Duodenal mucosa (tissue), 2 donors: Measurements from ENCODE around the gene LRTM2.

Experiments
- H3K27ac ChIP-seq: one replicate; pipeline ENCODE4 v1.7.0; 2013; ENCODE audit warnings: low read depth, low read length
- H3K27me3 ChIP-seq, 2 donors: one replicate each; pipeline ENCODE4 v1.7.0; 2013; ENCODE audit warnings: low read length in 2 of 2, control low read depth in 1 of 2; ENCODE audit not compliant: insufficient read depth in 2 of 2, control insufficient read depth in 1 of 2
- H3K36me3 ChIP-seq, 2 donors: one replicate each; pipeline ENCODE4 v1.7.0; 2013; ENCODE audit warnings: low read length in 2 of 2, control low read depth in 1 of 2; ENCODE audit not compliant: insufficient read depth in 2 of 2, control insufficient read depth in 1 of 2
- H3K4me1 ChIP-seq, 2 donors: one replicate each; pipeline ENCODE4 v1.7.0; 2013; ENCODE audit warnings: low read length in 2 of 2, control low read depth in 1 of 2; ENCODE audit not compliant: insufficient read depth in 2 of 2, control insufficient read depth in 1 of 2
- H3K4me3 ChIP-seq, 2 donors: one replicate each; pipeline ENCODE4 v1.7.0; 2013; ENCODE audit warnings: low read length in 2 of 2, low read depth in 1 of 2
- H3K9ac ChIP-seq, 2 donors: one replicate each; pipeline ENCODE4 v1.7.0; 2013; ENCODE audit warnings: low read length in 2 of 2, low read depth in 1 of 2
- H3K9me3 ChIP-seq, 2 donors: one replicate each; pipeline ENCODE4 v1.7.0; 2013; ENCODE audit warnings: low read length in 2 of 2, control low read depth in 1 of 2; ENCODE audit not compliant: control insufficient read depth in 1 of 2

LRTM2 gene

GRCh38 chr12:1797991-1798640, 22.2 kb upstream of the LRTM2 start:
- Histone ChIP-seq H3K9me3 (no peaks in the 10 kb centered on the region), H3K27me3 (no peaks in the 10 kb centered on the region), H3K36me3 (no peaks in the 10 kb centered on the region), H3K9ac (no peak overlapping the region), H3K27ac (no peak overlapping the region), H3K4me3 (no peak overlapping the region), H3K4me1 (peaks cover 4 to 15% of the 10 kb centered on the region in 2 donors)

GRCh38 chr12:1798641-1799020, 21.7 kb upstream of the LRTM2 start:
- Histone ChIP-seq H3K4me1 (peaks cover 4 to 15% of the 10 kb centered on the region in 2 donors), H3K27ac (no peak overlapping the region), H3K4me3 (no peak overlapping the region), H3K27me3 (no peaks in the 10 kb centered on the region), H3K9ac (no peak overlapping the region), H3K36me3 (no peaks in the 10 kb centered on the region), H3K9me3 (no peaks in the 10 kb centered on the region)

DNA sequence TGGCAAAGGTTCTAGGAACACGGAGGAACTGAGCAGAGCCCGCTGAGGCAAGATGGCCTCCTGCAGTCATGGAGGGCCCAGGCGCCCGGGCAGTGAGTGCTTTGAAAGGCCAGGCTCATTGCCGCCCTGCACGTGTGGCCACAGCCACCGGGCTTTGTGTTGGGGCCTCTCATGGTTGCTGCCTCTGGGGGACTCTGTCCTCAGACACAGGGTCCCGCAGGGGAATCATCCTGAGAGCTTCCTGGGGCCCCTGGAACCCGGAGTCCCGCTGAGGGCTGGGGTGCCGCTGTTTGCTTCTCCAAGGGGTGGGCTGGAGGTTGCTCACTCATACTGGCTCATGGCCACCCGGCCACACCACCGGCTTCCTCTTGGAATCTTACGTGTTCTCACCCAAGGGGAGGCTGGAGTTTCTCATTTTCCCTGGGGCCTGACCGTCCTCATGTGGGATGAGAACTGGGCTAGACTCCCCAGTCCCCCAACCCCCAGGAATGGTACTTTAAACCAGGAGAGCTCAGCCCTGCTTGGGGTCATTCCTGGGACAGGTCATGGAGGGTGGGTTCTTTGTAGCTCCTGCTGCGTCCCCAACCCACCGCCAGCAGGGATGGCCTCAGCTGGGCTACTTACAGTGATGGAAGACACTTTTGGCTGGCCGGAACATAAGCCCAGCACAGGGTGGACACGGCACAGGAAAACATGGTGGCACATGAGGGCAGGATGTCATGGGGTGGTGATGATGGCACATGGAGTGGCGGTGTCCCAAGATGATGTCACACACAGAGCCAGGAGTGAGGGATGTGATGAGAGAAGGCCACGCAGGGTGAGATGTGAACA, 21.1 kb upstream of the LRTM2 start:
- no peak overlapping the region for H3K9ac ChIP-seq
- no peaks in the 10 kb centered on the region for H3K27me3 ChIP-seq
- H3K4me3 ChIP-seq: no peak overlapping the region
- H3K36me3 ChIP-seq: no peaks in the 10 kb centered on the region
- H3K9me3 ChIP-seq: no peaks in the 10 kb centered on the region
- peaks cover 4 to 15% of the 10 kb centered on the region in 2 donors for H3K4me1 ChIP-seq
- H3K27ac ChIP-seq: no peak overlapping the region

DNA sequence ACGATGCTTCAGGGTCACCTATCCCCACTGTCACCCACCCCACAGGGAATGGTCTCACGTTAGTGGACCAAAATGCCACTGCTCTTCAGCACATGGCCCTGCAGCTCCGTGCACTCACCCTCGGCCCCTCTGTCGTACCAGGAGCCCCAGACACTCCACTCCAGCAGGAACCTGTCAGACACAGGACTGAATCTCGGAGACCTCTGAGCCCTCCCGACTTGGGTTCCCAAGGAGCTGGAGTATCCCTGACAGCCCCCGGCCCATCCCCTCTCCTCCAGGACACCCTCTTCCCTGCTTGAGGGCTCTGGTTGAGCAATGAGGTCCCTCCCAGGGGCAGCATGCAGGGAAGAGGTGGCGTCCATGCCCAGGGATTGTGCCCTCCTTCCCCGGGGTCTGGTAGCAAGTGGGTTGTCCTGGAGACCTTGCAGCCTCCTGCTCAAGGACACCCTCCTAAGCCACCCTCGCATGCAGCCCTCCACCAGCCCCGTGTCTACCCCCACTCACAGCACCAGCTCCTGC, 20.4 kb upstream of the LRTM2 start:
- H3K4me1 ChIP-seq: peaks cover 4 to 15% of the 10 kb centered on the region in 2 donors
- no peak overlapping the region for H3K4me3 ChIP-seq
- no peaks in the 10 kb centered on the region for H3K9me3 ChIP-seq
- no peak overlapping the region for H3K9ac ChIP-seq
- H3K27me3 ChIP-seq: no peaks in the 10 kb centered on the region
- H3K27ac ChIP-seq: no peak overlapping the region
- no peaks in the 10 kb centered on the region for H3K36me3 ChIP-seq

DNA sequence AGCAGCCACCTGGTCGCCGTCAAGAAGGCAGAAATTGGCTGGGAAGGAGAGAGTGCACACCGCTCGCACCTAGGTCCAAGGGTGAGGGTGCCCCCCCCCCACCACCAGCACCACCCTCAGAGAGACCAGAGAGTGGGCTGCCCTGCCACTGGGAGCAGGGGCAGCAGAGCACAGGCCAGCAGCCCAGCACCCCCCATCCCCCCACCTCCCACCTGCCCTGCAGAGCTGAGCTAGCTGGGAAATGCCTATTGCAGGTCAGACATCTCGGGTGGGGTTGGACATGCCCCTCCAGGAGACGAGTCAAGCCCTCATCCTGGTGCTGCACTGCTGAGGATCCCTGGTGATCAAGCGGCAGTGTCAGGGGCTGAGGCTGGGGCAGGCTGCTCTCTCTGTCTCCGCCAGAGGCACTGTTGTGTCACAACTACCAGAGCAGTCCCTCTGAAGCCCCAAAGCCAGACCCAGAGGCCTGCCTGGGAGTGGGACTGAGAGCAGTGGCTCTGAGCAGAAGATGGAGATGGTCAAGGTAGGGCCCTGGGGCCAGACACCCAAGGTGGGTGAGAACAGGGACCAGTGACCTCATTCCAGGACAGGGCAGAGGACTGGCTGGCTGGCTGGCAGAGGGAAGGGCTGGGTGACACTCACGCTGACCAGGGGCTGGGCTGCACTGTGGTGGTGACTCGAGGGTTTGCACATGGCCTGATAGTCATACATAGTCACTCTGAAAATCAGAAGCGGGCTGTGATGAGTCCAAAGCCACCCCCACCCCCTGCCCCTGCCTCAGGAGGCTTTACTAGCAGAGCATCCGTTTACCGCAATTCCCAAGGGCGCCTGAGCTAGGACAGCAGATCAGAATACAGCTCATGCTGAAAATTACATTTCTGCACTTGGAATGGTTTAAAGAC, 19.7 kb upstream of the LRTM2 start:
- no peak overlapping the region for H3K27ac ChIP-seq
- H3K4me1 ChIP-seq: peaks cover 3 to 15% of the 10 kb centered on the region in 2 donors
- H3K36me3 ChIP-seq: no peaks in the 10 kb centered on the region
- no peak overlapping the region for H3K9ac ChIP-seq
- no peaks in the 10 kb centered on the region for H3K27me3 ChIP-seq
- H3K9me3 ChIP-seq: no peaks in the 10 kb centered on the region
- H3K4me3 ChIP-seq: no peak overlapping the region

- no peaks in the 10 kb centered on the region for H3K36me3 ChIP-seq
- no peak overlapping the region for H3K4me3 ChIP-seq
- H3K9ac ChIP-seq: no peak overlapping the region
- H3K9me3 ChIP-seq: no peaks in the 10 kb centered on the region
- no peaks in the 10 kb centered on the region for H3K27me3 ChIP-seq
- peaks cover 8 to 18% of the 10 kb centered on the region in 2 donors for H3K4me1 ChIP-seq
- H3K27ac ChIP-seq: no peak overlapping the region
These were observed 18.9 kb upstream of the LRTM2 start for GRCh38 chr12:1801303-1801975.

DNA sequence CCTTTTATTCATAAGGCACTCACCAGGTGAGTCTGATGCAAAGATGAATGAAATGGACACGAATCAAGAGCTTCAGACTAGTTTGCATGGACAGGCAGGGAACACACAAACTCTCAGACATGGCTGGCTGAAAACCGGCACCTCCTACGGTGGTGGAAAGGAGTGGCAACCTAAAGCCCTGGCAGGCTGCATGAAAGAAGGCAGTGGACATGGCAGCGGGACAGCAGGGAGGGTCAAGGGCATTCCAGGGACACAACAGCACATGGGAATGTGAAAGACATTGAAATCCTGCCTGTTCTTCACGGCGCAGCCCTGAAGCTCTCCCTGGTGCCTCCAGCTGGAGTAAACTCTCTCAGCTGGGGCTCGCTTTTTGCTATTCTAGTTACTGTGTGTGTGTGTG, 16.6 kb upstream of the LRTM2 start:
- Histone ChIP-seq H3K27me3 (no peaks in the 10 kb centered on the region), H3K36me3 (no peaks in the 10 kb centered on the region), H3K4me3 (no peak overlapping the region), H3K9ac (no peak overlapping the region), H3K27ac (no peak overlapping the region), H3K4me1 (peaks cover 14 to 21% of the 10 kb centered on the region in 2 donors), H3K9me3 (no peaks in the 10 kb centered on the region)

DNA sequence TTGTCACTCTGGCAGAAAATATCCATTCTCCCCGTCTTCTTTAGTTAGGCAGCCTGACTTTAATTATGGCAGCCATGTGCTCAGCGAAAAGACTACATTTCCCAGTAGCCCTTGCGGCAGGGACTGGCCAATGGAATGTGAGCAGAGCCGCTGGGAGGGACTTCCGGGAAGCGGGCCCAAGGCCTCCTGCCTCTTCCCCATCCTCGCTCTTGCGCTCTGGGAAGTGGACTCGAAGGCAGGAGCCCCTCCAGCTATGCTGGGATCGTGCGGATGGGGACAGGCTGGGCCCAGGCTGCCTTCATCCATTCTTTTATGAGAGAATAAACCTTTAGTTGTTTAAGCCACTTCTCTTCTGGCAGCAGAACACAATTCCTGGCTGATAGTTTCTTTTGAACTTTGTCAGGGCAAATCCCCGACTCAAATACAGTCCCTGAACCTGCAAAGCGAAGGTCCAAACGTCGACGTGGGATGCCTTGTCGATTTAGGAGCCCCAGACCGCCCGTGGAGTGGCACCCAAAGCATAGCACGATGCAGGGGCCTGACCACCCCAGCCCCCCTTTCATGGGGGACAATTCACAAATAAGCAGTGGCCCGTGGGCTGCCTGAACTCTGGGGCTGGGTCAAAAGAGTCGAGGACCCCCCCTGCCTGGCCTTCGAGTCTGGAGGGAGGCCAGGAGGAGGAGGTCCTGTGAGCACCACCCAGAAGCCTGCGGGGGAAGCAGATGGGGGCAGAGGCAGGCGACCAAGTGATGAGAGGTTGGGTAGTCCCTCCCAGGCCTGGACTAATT, 15.6 kb upstream of the LRTM2 start:
- Histone ChIP-seq H3K9ac (no peak overlapping the region), H3K27me3 (no peaks in the 10 kb centered on the region), H3K9me3 (no peaks in the 10 kb centered on the region), H3K36me3 (no peaks in the 10 kb centered on the region), H3K27ac (no peak overlapping the region), H3K4me1 (peaks cover 14 to 21% of the 10 kb centered on the region in 2 donors), H3K4me3 (peak overlapping the region in 1 of 2 donors; percentile 23)

- no peak overlapping the region for H3K4me3 ChIP-seq
- peaks cover 14 to 23% of the 10 kb centered on the region in 2 donors for H3K4me1 ChIP-seq
- no peak overlapping the region for H3K9ac ChIP-seq
- no peaks in the 10 kb centered on the region for H3K9me3 ChIP-seq
- H3K27me3 ChIP-seq: no peaks in the 10 kb centered on the region
- no peaks in the 10 kb centered on the region for H3K36me3 ChIP-seq
- no peak overlapping the region for H3K27ac ChIP-seq
These were observed 14.8 kb upstream of the LRTM2 start for GRCh38 chr12:1805441-1806081.
